ENCODE results near the gene BACE1.
"Not testable (repeated sequence)": the region's sequence is repeated elsewhere in the genome, so short reads cannot be mapped to it uniquely, and the experiment has no call there.

BACE1 gene

DNA sequence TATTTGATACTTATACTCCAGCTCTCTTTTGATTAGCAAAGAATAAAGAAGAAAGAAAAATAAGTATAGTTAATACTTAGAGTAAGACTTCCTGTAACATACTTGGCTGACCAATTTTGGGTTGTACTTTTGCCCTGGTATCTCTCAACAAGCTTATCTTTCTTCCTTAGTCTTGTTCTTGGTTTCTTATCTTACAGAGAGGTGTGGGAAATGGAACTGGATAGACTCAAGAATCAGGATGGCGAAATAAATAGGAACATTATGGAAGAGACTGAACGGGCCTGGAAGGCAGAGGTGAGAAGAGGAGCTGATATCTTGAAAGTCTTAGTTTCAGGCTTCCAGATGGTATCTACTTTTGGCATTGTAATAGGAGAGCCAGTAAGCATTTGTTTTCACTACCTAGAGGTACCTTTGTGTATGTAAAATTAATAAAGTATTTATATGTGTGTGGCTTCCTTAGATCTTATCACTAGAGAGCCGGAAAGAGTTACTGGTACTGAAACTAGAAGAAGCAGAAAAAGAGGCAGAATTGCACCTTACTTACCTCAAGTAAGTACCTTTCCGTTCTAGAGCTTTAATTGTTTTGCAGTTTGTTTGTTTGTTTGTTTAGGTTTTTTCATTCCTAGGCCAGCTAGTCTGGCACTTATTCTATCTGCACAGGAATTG, 36.2 kb downstream of the BACE1 start:
- Histone ChIP-seq H3K4me1 (ENCODE audit: control insufficient read depth in 1 of 2, insufficient read depth in 2 of 2, low read length in 2 of 2) (peaks cover 0 to 3% of the 10 kb centered on the region in 2 donors), H3K9me3 (ENCODE audit: control insufficient read depth in 1 of 2, low read length in 2 of 2) (no peaks in the 10 kb centered on the region), H3K27me3 (ENCODE audit: control insufficient read depth in 1 of 2, insufficient read depth in 2 of 2, low read length in 2 of 2) (no peaks in the 10 kb centered on the region), H3K36me3 (ENCODE audit: control insufficient read depth in 1 of 2, insufficient read depth in 2 of 2, low read length in 2 of 2) (peaks cover 7 to 31% of the 10 kb centered on the region in 2 donors), H3K27ac (ENCODE audit: low read depth, low read length) (no peak overlapping the region), H3K4me3 (ENCODE audit: low read depth in 1 of 2, low read length in 2 of 2) (no peak overlapping the region), H3K9ac (ENCODE audit: low read depth in 1 of 2, low read length in 2 of 2) (no peak overlapping the region)

DNA sequence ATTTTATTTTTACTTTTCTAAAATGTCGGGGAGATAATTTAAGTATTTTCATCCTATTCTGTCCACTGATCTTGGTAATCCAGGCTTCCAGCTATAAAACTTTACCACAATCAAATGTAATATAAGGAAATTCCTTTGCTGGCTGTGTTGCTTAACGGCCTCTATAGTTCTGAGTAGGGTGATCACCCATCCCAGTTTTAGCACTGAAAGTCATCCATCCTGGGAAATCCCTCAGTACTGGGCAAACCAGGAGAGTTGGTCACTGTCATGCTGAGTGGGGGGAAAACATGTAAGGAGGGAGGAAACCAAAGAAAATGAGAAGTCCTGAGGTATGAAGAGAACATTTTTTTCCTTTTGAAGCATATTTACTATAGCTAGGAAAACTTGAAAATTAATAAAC, 37.7 kb downstream of the BACE1 start:
- peaks cover 0 to 3% of the 10 kb centered on the region in 2 donors for H3K4me1 ChIP-seq (ENCODE audit: control insufficient read depth in 1 of 2, insufficient read depth in 2 of 2, low read length in 2 of 2)
- H3K27ac ChIP-seq (ENCODE audit: low read depth, low read length): no peak overlapping the region
- no peak overlapping the region for H3K9ac ChIP-seq (ENCODE audit: low read depth in 1 of 2, low read length in 2 of 2)
- H3K36me3 ChIP-seq (ENCODE audit: control insufficient read depth in 1 of 2, insufficient read depth in 2 of 2, low read length in 2 of 2): peaks cover 4 to 23% of the 10 kb centered on the region in 2 donors
- H3K9me3 ChIP-seq (ENCODE audit: control insufficient read depth in 1 of 2, low read length in 2 of 2): no peaks in the 10 kb centered on the region
- no peak overlapping the region for H3K4me3 ChIP-seq (ENCODE audit: low read depth in 1 of 2, low read length in 2 of 2)
- H3K27me3 ChIP-seq (ENCODE audit: control insufficient read depth in 1 of 2, insufficient read depth in 2 of 2, low read length in 2 of 2): no peaks in the 10 kb centered on the region

DNA sequence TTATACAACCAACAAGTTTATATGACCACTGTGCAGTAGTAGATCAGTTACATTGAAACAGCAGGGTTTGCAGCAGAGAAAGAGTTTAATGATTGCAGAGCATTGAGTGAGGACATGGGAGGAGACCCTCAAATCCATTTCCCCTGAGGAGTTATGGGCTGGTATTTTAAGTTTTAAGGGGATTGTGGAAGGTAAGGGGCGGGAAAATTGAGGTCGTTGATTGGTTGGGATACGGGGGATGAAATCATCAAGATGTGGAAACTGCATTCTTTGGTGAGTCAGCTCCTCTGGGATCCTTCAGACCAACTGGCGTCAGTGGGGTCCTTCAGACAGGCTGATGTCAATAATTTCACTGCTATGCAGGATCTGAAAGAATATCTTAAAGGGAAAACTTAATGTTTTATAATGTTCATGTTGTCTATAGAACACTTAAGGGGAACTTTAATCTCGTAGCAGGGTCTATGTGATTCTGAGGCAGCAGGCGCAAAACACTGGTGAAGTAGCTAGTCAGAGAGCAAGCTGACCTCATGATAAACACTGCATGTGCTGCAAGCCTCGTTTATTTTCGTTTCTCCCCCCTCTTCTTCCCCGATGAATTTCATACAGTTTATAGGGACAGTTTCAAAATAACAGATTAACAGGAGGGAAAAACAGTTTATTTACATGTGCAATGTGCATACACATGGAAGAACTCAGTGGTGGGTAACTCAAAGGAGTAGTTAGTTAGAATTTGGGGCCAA, 42.3 kb downstream of the BACE1 start:
- Histone ChIP-seq H3K9ac (ENCODE audit: low read depth in 1 of 2, low read length in 2 of 2) (no peak overlapping the region), H3K27ac (ENCODE audit: low read depth, low read length) (no peak overlapping the region), H3K4me1 (ENCODE audit: control insufficient read depth in 1 of 2, insufficient read depth in 2 of 2, low read length in 2 of 2) (no peaks in the 10 kb centered on the region), H3K36me3 (ENCODE audit: control insufficient read depth in 1 of 2, insufficient read depth in 2 of 2, low read length in 2 of 2) (no peaks in the 10 kb centered on the region), H3K4me3 (ENCODE audit: low read depth in 1 of 2, low read length in 2 of 2) (no peak overlapping the region), H3K9me3 (ENCODE audit: control insufficient read depth in 1 of 2, low read length in 2 of 2) (no peaks in the 10 kb centered on the region), H3K27me3 (ENCODE audit: control insufficient read depth in 1 of 2, insufficient read depth in 2 of 2, low read length in 2 of 2) (no peaks in the 10 kb centered on the region)

DNA sequence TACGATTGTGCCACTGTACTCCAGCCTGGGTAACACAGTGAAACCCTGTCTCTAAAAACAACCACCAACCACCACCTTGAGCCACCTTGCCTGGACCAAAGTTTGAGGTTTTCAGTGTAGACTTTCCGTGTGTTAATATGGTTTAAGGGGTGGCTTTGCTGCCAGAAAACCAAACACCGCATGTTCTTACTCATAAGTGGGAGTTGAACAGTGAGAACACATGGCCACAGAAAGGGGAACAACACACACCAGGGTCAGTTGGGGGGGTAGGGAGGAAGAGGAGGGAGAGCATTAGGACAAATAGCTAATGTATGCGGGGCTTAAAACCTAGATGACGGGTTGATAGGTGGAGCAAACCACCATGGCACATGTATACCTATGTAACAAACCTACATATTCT, 43.9 kb downstream of the BACE1 start:
- not testable (repeated sequence) for H3K36me3 ChIP-seq (ENCODE audit: control insufficient read depth in 1 of 2, insufficient read depth in 2 of 2, low read length in 2 of 2); H3K4me1 ChIP-seq (ENCODE audit: control insufficient read depth in 1 of 2, insufficient read depth in 2 of 2, low read length in 2 of 2); H3K9ac ChIP-seq (ENCODE audit: low read depth in 1 of 2, low read length in 2 of 2); H3K4me3 ChIP-seq (ENCODE audit: low read depth in 1 of 2, low read length in 2 of 2); H3K27me3 ChIP-seq (ENCODE audit: control insufficient read depth in 1 of 2, insufficient read depth in 2 of 2, low read length in 2 of 2); H3K9me3 ChIP-seq (ENCODE audit: control insufficient read depth in 1 of 2, low read length in 2 of 2); H3K27ac ChIP-seq (ENCODE audit: low read depth, low read length)

DNA sequence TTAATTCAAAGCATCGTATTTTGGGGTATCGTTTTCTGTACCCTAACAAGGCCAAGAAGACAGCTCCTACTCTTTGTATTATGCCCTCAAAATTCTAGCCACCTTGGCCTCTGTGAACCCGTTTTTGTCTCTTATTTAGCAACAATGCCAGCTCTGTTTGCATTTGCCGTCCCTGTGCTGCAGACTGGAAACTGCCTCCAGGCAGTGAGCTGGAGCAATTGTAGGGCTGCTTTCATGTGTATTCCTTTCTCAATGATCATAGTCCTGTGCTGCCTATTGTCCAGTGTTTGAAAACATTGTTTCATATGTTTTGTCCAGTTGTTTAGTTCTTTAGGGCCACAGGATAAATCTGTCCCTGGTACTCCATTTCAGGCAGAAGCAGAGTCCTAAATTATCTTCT, 44.8 kb downstream of the BACE1 start:
- no peaks in the 10 kb centered on the region for H3K27me3 ChIP-seq (ENCODE audit: control insufficient read depth in 1 of 2, insufficient read depth in 2 of 2, low read length in 2 of 2)
- peaks cover 0 to 3% of the 10 kb centered on the region in 2 donors for H3K36me3 ChIP-seq (ENCODE audit: control insufficient read depth in 1 of 2, insufficient read depth in 2 of 2, low read length in 2 of 2)
- no peak overlapping the region for H3K9ac ChIP-seq (ENCODE audit: low read depth in 1 of 2, low read length in 2 of 2)
- no peak overlapping the region for H3K4me3 ChIP-seq (ENCODE audit: low read depth in 1 of 2, low read length in 2 of 2)
- no peaks in the 10 kb centered on the region for H3K9me3 ChIP-seq (ENCODE audit: control insufficient read depth in 1 of 2, low read length in 2 of 2)
- no peak overlapping the region for H3K27ac ChIP-seq (ENCODE audit: low read depth, low read length)
- no peaks in the 10 kb centered on the region for H3K4me1 ChIP-seq (ENCODE audit: control insufficient read depth in 1 of 2, insufficient read depth in 2 of 2, low read length in 2 of 2)

DNA sequence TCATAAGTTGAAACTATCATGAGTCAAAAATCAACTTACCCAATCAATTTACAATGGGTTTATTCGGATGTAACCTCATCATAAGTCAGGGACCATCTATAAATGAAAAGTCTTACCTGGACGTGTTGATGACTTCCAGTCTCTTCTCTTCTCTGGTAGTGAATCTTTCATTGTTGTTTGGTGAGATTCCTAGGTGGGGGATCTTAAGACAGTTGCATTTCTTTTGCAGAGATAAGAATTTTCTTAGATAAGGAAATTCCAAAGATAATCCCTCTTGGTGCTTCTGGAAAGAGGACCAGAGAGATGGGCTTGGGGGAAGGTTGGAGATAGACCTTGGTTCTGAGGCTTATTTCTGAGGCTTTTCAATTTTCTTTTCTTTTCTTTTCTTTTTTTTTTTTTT, 46.2 kb downstream of the BACE1 start:
- Histone ChIP-seq H3K4me1 (ENCODE audit: control insufficient read depth in 1 of 2, insufficient read depth in 2 of 2, low read length in 2 of 2) (no peaks in the 10 kb centered on the region), H3K27me3 (ENCODE audit: control insufficient read depth in 1 of 2, insufficient read depth in 2 of 2, low read length in 2 of 2) (no peaks in the 10 kb centered on the region), H3K36me3 (ENCODE audit: control insufficient read depth in 1 of 2, insufficient read depth in 2 of 2, low read length in 2 of 2) (peaks cover 0 to 3% of the 10 kb centered on the region in 2 donors), H3K9ac (ENCODE audit: low read depth in 1 of 2, low read length in 2 of 2) (no peak overlapping the region), H3K4me3 (ENCODE audit: low read depth in 1 of 2, low read length in 2 of 2) (no peak overlapping the region), H3K9me3 (ENCODE audit: control insufficient read depth in 1 of 2, low read length in 2 of 2) (no peaks in the 10 kb centered on the region), H3K27ac (ENCODE audit: low read depth, low read length) (no peak overlapping the region)

DNA sequence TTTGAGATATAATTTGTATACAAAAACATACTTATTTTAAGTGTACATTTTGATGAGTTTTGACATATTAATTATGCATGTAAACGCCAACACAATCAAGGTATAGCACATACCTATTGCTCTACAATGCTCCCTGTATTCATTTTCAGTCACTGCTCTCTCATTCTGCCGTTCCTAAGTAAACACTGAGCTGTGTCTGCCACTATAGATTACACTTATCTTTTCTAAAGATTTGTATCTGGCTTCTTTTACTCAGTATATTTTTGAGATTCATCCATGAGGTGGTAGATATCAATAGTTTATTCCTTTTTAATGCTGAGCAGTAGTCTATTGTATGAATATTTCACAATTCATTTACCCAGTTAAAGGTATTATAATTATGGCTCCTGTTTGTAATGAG, 50.3 kb downstream of the BACE1 start:
- Histone ChIP-seq H3K27ac (ENCODE audit: low read depth, low read length) (no peak overlapping the region), H3K36me3 (ENCODE audit: control insufficient read depth in 1 of 2, insufficient read depth in 2 of 2, low read length in 2 of 2) (peaks cover 0 to 9% of the 10 kb centered on the region in 2 donors), H3K4me1 (ENCODE audit: control insufficient read depth in 1 of 2, insufficient read depth in 2 of 2, low read length in 2 of 2) (no peaks in the 10 kb centered on the region), H3K4me3 (ENCODE audit: low read depth in 1 of 2, low read length in 2 of 2) (no peak overlapping the region), H3K9me3 (ENCODE audit: control insufficient read depth in 1 of 2, low read length in 2 of 2) (no peaks in the 10 kb centered on the region), H3K27me3 (ENCODE audit: control insufficient read depth in 1 of 2, insufficient read depth in 2 of 2, low read length in 2 of 2) (no peaks in the 10 kb centered on the region), H3K9ac (ENCODE audit: low read depth in 1 of 2, low read length in 2 of 2) (no peak overlapping the region)

DNA sequence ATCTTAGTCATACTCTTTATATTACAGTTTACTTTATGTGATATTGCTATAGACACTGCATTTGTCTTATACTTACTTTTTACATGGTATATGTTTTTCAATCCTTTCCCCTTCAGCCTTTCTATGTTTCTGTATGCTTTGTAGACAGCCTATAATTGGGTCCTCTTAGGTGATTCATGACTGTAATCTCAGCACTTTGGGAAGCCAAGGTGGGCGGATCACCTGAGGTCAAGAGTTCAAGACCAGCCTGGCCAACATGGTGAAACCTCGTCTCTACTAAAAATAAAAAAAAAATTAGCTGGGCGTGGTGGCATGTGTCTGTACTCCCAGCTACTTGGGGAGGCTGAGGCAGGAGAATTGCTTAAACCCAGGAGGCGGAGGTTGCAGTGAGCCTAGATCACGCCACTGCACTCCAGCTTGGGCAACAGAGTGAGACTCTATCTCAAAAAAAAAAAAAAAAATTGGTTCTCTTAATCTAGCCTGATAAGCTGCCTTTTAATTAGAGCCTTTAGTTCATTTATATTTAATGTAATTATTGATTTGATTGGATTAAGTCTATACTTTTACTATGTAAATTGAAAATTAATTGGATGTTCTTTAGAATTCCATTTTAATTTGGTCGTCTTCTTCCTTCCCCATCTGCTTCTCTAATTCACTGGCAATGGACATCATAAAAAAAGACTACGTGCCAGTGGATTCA, 51.3 kb downstream of the BACE1 start:
- not testable (repeated sequence) for H3K27me3 ChIP-seq (ENCODE audit: control insufficient read depth in 1 of 2, insufficient read depth in 2 of 2, low read length in 2 of 2); H3K4me1 ChIP-seq (ENCODE audit: control insufficient read depth in 1 of 2, insufficient read depth in 2 of 2, low read length in 2 of 2); H3K4me3 ChIP-seq (ENCODE audit: low read depth in 1 of 2, low read length in 2 of 2); H3K27ac ChIP-seq (ENCODE audit: low read depth, low read length); H3K9ac ChIP-seq (ENCODE audit: low read depth in 1 of 2, low read length in 2 of 2); H3K9me3 ChIP-seq (ENCODE audit: control insufficient read depth in 1 of 2, low read length in 2 of 2)
- H3K36me3 ChIP-seq (ENCODE audit: control insufficient read depth in 1 of 2, insufficient read depth in 2 of 2, low read length in 2 of 2): peaks cover 0 to 14% of the 10 kb centered on the region in 2 donors

DNA sequence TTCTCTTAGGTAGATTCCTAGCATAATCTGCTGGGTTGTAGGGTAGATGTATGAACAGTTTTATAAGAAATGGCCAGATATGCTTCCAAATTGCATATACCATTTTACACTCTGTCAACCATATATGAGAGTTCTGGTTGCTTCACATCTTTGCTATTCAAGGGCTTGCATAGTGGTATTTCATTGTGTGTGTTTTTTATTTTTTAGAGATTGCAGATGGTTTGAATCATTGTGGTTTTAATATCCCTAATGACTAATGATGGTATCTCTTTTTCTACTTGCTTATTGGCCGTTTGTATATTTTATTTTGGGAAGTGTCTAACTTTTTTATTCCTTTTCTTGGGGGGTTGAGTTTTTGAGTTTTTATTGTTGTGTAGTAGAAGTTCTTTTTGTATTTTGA, 56.6 kb downstream of the BACE1 start:
- no peaks in the 10 kb centered on the region for H3K27me3 ChIP-seq (ENCODE audit: control insufficient read depth in 1 of 2, insufficient read depth in 2 of 2, low read length in 2 of 2)
- no peaks in the 10 kb centered on the region for H3K4me1 ChIP-seq (ENCODE audit: control insufficient read depth in 1 of 2, insufficient read depth in 2 of 2, low read length in 2 of 2)
- no peak overlapping the region for H3K9ac ChIP-seq (ENCODE audit: low read depth in 1 of 2, low read length in 2 of 2)
- no peaks in the 10 kb centered on the region for H3K9me3 ChIP-seq (ENCODE audit: control insufficient read depth in 1 of 2, low read length in 2 of 2)
- no peak overlapping the region for H3K27ac ChIP-seq (ENCODE audit: low read depth, low read length)
- peaks cover 0 to 21% of the 10 kb centered on the region in 2 donors for H3K36me3 ChIP-seq (ENCODE audit: control insufficient read depth in 1 of 2, insufficient read depth in 2 of 2, low read length in 2 of 2)
- no peak overlapping the region for H3K4me3 ChIP-seq (ENCODE audit: low read depth in 1 of 2, low read length in 2 of 2)

DNA sequence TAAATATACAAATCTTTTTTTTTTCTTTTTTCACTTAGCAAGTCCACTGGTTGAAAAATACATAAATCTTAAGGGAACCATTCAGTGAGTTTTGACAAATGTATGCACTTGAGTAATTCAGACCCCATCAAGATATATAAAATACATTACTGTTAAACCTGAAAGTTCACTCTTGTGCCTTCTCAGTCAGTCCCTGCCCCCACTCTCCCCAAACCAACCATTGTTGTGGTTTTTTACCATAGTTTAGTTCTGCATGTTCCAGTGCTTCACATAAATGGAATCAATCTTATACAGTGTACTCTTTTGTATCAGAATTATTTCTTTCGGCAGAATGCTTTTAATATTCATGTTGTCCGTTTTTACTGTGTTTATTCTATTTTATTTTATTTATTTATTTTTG, 57.5 kb downstream of the BACE1 start:
- H3K4me1 ChIP-seq (ENCODE audit: control insufficient read depth in 1 of 2, insufficient read depth in 2 of 2, low read length in 2 of 2): no peaks in the 10 kb centered on the region
- H3K36me3 ChIP-seq (ENCODE audit: control insufficient read depth in 1 of 2, insufficient read depth in 2 of 2, low read length in 2 of 2): peaks cover 0 to 21% of the 10 kb centered on the region in 2 donors
- no peak overlapping the region for H3K9ac ChIP-seq (ENCODE audit: low read depth in 1 of 2, low read length in 2 of 2)
- no peak overlapping the region for H3K4me3 ChIP-seq (ENCODE audit: low read depth in 1 of 2, low read length in 2 of 2)
- no peaks in the 10 kb centered on the region for H3K27me3 ChIP-seq (ENCODE audit: control insufficient read depth in 1 of 2, insufficient read depth in 2 of 2, low read length in 2 of 2)
- H3K9me3 ChIP-seq (ENCODE audit: control insufficient read depth in 1 of 2, low read length in 2 of 2): no peaks in the 10 kb centered on the region
- H3K27ac ChIP-seq (ENCODE audit: low read depth, low read length): no peak overlapping the region
